Peyer's patch (tissue), 4 donors: ENCODE results near the gene SPATA13.

ENCODE experiments used
- CTCF ChIP-seq, 6 experiments: fragments of 450-650 bp in 4 of 6; fragments of 200-600 bp in 2 of 6; sonication (generic) in 1 of 6; IDR thresholded peaks; one replicate each; pipeline ENCODE4 v1.5.1; 2017 to 2019; ENCODE audit warnings: antibody characterized with exemption in 6 of 6, mild to moderate bottlenecking in 3 of 6, moderate library complexity in 1 of 6
- POLR2A ChIP-seq, 2 donors: fragments of 450-650 bp; IDR thresholded peaks; one replicate each; pipeline ENCODE4 v1.5.1; 2017; ENCODE audit warnings: antibody characterized with exemption in 2 of 2, mild to moderate bottlenecking in 2 of 2, moderate library complexity in 2 of 2

- no peak for TF ChIP-seq POLR2A (IDR thresholded peaks at IDR 0.05)
- no peak for TF ChIP-seq CTCF (IDR thresholded peaks at IDR 0.05)
Measured at GRCh38 chr13:24222756-24223155, 62.2 kb downstream of the SPATA13 start.
